Measurements from ENCODE around the gene ANKRD23.
A peak's percentile ranks its signal among the peaks of the same experiment; 100 is the strongest.

The ANKRD23 gene

GRCh38 chr2:96875498-96876268 is 31.9 kb upstream of the ANKRD23 start:
- Histone ChIP-seq H3K36me3 (ENCODE audit: control insufficient read depth, insufficient read depth, low read length) (no peaks in the 10 kb centered on the region), H3K27me3 (replicated peaks; ENCODE audit: control insufficient read depth, insufficient read depth, low read length) (no peaks in the 10 kb centered on the region; the same call in 1 of the 2 replicates), H3K4me3 (replicated peaks; ENCODE audit: low read depth, low read length) (no peak overlapping the region)
- TF ChIP-seq CTCF (IDR thresholded peaks at IDR 0.05; ENCODE audit: insufficient read depth, low read length, poor library complexity, severe bottlenecking), result no peak
- DNase-seq (ENCODE audit: extremely low read depth, insufficient read length), result no peak

GRCh38 chr2:96874198-96874831 is 30.5 kb upstream of the ANKRD23 start:
- no peaks in the 10 kb centered on the region; the same call in 1 of the 2 replicates for H3K27me3 ChIP-seq (replicated peaks; ENCODE audit: control insufficient read depth, insufficient read depth, low read length)
- H3K36me3 ChIP-seq (ENCODE audit: control insufficient read depth, insufficient read depth, low read length), result no peaks in the 10 kb centered on the region
- DNase-seq (ENCODE audit: extremely low read depth, insufficient read length), result peak; percentile 76
- no peak for TF ChIP-seq CTCF (IDR thresholded peaks at IDR 0.05; ENCODE audit: insufficient read depth, low read length, poor library complexity, severe bottlenecking)
- H3K4me3 ChIP-seq (replicated peaks; ENCODE audit: low read depth, low read length), result peak overlapping the region; percentile 8; the same call in 1 of the 2 replicates

GRCh38 chr2:96873651-96874096 is 29.9 kb upstream of the ANKRD23 start:
- DNase-seq (ENCODE audit: extremely low read depth, insufficient read length), result no peak
- Histone ChIP-seq H3K4me3 (replicated peaks; ENCODE audit: low read depth, low read length) (no peak overlapping the region), H3K36me3 (ENCODE audit: control insufficient read depth, insufficient read depth, low read length) (no peaks in the 10 kb centered on the region), H3K27me3 (replicated peaks; ENCODE audit: control insufficient read depth, insufficient read depth, low read length) (no peaks in the 10 kb centered on the region; the same call in 1 of the 2 replicates)
- TF ChIP-seq CTCF (IDR thresholded peaks at IDR 0.05; ENCODE audit: insufficient read depth, low read length, poor library complexity, severe bottlenecking), result no peak

GRCh38 chr2:96872591-96873349 is 28.9 kb upstream of the ANKRD23 start:
- no peaks in the 10 kb centered on the region for H3K36me3 ChIP-seq (ENCODE audit: control insufficient read depth, insufficient read depth, low read length)
- DNase-seq (ENCODE audit: extremely low read depth, insufficient read length), result no peak
- H3K27me3 ChIP-seq (replicated peaks; ENCODE audit: control insufficient read depth, insufficient read depth, low read length), result no peaks in the 10 kb centered on the region
- no peak overlapping the region for H3K4me3 ChIP-seq (replicated peaks; ENCODE audit: low read depth, low read length)
- TF ChIP-seq CTCF (IDR thresholded peaks at IDR 0.05; ENCODE audit: insufficient read depth, low read length, poor library complexity, severe bottlenecking), result no peak

- TF ChIP-seq CTCF (IDR thresholded peaks at IDR 0.05; ENCODE audit: insufficient read depth, low read length, poor library complexity, severe bottlenecking), result no peak
- peak overlapping the region; percentile 63 for H3K4me3 ChIP-seq (replicated peaks; ENCODE audit: low read depth, low read length)
- no peaks in the 10 kb centered on the region for H3K27me3 ChIP-seq (replicated peaks; ENCODE audit: control insufficient read depth, insufficient read depth, low read length)
- DNase-seq (ENCODE audit: extremely low read depth, insufficient read length), result no peak
- H3K36me3 ChIP-seq (ENCODE audit: control insufficient read depth, insufficient read depth, low read length), result peaks cover 1% of the 10 kb centered on the region
These were observed 26.9 kb upstream of the ANKRD23 start for GRCh38 chr2:96870626-96871255.
